SH-SY5Y (cell line): Measurements from ENCODE around the gene CCDC124.

ENCODE experiments used
- GATA2 ChIP-seq: IDR thresholded peaks from 2 replicates; pipeline ENCODE4 v1.6.1; 2011; ENCODE audit warnings: mild to moderate bottlenecking, low read depth, low read length
- GATA3 ChIP-seq: IDR thresholded peaks from 2 replicates; pipeline ENCODE4 v1.6.1; 2011; ENCODE audit warnings: low read depth, mild to moderate bottlenecking, low read length, moderate library complexity

DNA sequence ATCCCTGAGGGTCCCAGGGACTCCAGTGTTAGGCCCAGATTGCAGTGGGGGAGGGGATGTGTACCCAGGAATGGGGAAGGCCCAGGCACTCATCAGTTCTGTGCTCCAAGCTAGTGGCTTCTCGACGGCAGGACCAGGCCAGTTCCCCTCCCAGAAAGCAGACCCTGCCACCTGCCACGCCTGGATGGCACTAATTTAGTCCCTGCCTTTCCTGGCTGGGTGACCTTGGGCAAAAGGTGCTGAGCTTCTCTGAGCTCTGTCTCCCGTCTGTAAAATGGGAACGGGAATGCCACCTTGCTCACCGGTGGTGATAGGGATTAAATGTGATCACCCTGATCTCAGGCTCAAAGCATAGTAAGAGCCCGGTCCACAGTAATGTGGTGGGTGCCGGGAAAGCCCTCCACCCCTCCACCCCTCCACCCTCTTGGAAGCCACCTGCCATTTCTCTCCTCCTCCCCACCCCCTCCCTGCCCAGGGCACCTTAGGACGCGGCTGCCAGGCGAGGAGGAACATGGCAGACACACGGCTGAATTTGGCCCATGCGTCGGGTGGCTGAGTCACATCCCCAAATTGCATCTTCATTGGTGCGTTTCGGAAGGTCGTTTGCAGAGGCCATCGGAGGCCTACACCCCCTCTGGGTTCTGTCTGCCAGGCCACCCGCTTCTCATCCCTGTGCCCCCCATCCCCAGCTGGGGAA, 36.4 kb downstream of the CCDC124 start:
- TF ChIP-seq GATA2 (no peak), GATA3 (no peak)
